Right renal pelvis (tissue), 4 donors: ENCODE data around the gene MORN1. TPM values are rescaled to one million over a fixed set of nuclear protein-coding genes. Genes with fewer than 3 reads are reported as not detected.

Experiments
- DNase-seq, 4 donors: peaks; one replicate each; pipeline ENCODE4 v3.0.0-alpha.2; 2013; ENCODE audit warnings: low read depth in 4 of 4, low spot score in 3 of 4, missing footprints in 1 of 4
- polyA plus RNA-seq, 4 donors: library from polyadenylated mRNA; unstranded; fragments of 120-200 nt; gene quantifications; one replicate each; pipeline ENCODE4 v1.2.1, GENCODE V29; 2013; ENCODE audit not compliant: insufficient read length in 4 of 4

Gene MORN1
- polyA plus RNA-seq, 4 donors = 10.0 to 15.6 (median 11.5) TPM

DNA sequence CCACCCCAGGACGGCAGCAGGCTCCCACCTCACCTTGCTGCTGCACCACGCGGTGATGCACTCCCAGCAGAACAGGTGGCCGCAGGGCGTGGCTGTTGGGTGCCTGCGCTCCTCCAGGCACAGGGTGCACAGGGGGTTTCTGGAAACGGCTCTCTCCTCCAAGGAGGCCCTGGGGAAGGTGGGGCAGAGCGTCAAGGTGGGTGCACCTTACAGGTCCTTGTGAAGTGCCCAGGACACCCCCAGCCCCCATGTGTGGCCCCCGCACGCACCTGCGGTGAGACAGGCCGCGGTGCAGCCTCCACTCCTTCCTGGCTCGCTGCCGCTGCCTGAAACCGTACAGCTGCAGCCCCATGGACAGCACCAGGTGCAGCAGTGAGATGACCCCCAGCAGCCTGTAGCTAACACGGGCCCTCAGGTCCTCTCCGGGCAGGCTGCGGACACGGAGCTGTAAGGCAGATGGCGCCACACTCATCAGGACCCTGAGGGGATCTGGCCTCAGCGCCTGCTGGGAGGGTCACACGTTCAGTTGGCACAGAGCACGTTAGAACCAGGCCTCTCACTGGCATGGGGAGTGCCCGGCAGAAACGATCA is 15.2 kb upstream of the MORN1 start:
- DNase-seq = no peak

DNA sequence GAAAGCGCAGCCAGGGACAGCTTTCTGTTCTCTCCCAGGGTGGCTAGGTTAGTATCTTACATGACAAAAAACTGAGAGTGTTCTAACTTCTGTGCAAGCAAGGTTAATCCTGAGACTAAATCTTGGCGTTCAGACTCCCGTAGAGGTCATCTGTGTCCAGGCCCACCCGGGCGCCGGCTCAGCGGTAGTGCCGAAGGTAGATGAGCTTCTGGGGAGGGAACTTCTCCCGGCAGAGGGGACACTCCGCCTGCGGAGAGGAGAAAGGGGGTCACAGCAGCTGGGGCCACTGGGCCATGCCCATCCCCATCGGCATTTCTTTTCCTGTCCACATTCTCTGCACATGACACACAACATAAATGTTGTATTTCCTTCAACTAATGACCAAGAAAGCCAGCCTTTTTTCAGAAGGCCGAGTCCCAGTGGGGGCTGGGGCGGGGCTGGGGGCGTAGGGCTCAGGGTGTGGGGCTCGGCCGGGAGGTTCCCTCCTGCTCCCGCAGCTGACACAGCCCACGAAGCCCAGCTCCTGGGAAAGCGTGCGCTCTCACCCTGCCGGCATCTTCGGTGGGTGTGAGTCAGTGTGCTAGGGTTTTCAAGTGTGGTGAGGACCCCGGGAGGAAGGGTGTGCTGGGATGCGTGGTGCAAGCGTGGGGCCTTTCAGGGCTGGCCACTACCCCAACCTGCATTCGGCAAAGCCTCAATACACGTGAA is 14.4 kb upstream of the MORN1 start:
- no peak for DNase-seq

DNA sequence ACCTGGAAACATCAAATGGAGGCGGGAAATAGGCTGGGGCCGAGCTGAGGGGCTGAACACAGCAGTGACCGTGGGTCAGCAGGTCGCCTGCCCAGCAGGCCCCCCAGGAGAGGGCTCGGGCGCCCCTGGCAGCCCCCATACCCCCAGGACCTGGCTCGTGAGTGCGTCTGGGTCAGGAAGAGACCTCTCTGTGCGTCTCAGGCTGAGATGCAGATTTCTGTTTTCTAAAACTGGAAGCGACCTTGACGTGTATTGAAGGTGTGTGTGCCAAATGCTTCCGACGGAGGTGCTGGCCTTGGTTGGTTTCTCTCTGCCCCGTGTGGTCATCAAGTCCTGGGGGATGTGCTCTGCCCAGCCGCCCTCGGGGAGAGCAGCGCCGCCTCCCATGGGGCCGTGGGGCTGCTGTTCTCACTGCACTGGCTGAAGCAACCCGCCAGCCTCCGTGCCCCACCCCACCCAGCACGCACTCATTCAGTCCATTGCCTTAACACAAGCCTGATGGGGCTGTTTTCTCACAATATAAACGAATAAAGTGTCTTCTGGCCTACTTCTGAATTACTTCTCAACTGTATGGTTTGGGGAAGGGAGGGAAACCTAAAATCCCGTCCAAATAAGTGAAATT is 13.6 kb upstream of the MORN1 start:
- DNase-seq = no peak

DNA sequence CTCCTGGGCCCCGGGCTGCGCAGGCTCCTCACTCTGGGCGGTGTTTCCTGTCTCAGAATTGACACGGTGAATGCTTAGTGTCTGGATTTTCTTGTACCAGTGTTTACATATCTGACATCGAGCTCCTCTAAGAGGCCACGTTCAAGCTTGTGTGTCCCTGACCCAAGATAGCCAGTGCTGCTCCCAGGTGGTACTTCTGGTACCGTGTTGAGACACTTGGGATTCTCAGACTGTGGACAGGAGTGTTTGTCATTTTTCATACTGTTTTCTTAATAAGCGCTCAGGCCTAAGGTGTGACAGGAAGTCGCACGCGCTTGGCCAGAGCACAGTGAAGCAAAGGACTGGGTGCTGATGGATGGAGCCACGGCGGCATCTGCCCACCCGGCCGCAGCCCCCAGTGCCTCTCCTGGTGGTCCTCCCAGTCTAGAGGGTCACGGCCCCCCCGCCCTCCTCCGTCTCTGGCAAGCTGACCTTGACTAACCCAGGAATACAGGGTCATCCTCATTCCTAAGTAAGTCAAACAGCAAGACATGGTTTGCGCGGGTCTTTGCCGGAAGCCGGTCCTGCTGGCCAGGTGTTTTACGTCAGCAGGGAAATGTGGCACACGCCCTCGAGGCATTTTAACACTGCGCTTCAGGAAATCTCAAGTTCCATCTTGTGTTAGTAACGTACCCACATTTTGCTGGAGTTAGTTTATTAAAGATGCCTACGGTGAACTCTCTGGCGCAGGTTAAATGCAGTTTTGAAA is 13.0 kb upstream of the MORN1 start:
- no peak for DNase-seq

DNA sequence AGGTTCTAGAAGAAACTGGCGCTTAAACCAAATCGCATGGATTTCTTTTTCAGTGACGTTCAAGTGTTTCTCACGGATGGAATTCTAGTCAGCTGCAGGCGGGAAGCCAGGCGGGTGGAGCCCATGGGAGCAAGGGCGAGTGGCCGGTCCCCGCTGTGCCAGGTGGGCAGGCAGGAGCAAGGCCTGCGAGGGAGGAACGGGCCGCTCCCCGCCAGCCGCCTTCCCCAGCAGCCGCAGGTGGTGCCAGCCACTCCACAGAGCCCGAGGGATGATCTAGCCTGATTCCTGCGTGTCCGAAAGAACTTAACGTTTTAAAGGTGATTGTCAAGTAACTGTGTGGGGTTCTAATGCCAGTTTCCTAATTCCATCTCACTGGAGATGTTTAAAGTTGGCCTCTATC is 11.9 kb upstream of the MORN1 start:
- DNase-seq = no peak

DNA sequence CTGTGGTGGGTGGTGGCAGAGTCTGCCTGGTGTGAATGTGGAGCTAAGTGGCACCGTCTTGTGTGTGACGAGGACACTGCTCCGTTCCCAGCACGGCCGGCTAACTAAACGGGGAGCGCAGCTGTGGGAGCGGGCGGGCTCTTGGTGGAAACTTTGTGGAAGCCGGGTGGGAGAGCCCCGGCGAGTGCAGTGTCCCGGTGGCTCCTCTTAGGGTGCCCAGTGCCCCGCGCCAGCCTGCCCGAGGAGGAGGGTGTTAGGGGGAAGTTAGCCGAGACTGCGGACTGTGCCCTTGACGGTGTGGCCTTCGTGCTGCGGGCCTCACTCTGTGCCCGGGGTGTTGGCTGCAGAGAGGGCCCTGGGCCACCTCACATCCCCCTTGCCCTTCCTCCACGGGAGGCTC is 11.1 kb upstream of the MORN1 start:
- DNase-seq = no peak

DNA sequence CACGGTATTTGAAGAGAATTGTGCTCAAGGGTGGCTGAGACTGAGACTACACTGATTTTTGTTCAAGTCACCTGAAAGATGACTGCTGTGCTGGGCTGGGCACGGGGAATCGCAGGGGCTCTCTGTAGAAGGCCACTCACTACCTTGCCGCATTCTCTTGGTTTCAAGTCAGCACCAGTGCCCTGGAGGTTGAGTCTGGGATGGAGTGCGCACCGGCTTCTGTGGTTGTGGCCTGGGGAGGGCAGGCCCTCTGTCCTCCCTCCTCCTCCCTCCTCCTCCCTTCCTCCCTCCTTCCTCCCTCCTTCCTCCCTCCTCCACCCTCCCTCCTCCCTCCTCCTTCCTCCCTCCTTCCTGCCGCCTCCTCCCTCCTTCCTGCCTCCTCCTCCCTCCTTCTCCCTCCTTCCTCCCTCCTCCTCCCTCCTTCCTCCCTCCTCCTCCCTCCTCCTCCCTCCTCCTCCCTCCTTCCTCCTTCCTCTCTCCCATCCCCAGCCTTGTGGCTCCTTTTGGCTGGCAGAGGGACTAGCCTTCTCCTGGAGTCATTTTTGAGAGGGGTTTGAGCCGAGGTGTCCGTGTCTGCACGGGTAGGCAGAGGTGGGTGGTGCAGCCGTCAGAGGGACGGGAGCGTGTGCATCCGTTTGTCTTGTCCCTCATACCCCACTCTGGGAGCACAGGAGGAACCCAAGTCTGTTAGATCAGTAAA is 9.7 kb upstream of the MORN1 start:
- no peak for DNase-seq

DNA sequence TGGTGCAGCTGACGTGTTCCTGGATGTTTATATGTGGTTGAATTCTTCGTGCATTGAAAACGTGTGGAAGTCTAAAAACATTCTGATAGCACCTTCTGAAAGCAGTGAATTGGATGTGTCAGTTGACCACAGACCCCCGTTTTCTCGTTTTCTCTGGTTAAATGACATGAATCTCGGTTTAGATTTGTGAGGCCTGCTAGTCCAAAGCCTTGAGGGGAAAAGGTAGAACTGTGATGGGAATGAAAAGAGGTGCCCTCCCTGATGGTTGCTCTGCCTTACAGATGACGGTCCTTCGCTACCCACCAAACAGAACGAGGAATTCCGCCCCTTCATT is 9.2 kb upstream of the MORN1 start:
- no peak for DNase-seq

DNA sequence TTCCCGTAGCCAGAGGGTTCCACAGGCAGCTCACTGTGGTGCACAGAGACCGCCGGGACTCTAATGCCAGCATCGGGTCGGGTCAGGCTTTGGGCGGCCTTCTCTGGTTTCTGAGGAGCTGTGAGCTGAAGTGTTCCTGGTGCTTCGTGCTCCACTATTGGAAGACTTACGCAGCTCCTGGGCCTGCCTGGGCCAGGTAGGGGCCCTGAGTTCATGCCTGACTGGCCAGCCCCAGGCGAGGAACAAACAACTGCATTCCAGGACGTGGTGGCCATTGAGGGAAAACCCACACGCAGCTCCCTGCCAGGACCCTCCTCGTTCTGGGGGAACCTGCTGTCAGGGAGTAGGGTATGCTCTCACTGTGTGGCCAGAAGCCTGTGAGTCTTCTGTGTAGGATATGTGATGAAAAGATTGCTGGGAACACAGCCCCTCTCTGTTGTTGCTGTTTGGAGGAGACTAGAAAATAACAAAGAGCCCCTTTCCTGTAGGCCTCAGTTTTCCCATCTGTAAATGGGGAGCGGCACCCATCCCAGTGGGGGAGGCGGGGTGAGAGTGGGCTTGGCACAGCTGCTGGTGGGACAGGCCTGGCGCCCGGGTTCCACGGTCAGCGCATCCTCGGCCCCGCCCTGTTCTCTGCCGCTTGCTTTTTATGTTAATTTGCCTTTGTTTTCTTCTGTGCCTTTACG is 8.7 kb upstream of the MORN1 start:
- no peak for DNase-seq

DNA sequence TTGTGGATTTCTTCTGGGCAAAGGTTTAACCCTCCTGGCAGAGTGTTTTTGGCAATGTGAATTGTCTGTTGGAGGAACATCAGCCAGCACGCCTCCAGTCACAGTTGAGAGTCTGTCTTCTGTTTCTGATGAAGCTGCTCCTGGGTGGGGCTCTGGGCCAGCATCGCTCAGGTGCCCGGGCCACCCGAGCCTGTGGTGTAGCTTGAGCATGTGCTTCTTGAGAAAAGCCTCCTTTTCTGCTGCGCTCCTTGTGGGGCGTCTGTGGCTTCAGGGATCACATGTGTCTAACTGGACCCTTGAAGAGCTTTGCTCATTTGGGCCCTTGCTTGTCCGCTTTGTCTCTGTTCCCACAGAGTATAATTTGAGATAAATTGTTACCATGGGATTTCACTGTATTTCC is 7.5 kb upstream of the MORN1 start:
- DNase-seq = no peak

DNA sequence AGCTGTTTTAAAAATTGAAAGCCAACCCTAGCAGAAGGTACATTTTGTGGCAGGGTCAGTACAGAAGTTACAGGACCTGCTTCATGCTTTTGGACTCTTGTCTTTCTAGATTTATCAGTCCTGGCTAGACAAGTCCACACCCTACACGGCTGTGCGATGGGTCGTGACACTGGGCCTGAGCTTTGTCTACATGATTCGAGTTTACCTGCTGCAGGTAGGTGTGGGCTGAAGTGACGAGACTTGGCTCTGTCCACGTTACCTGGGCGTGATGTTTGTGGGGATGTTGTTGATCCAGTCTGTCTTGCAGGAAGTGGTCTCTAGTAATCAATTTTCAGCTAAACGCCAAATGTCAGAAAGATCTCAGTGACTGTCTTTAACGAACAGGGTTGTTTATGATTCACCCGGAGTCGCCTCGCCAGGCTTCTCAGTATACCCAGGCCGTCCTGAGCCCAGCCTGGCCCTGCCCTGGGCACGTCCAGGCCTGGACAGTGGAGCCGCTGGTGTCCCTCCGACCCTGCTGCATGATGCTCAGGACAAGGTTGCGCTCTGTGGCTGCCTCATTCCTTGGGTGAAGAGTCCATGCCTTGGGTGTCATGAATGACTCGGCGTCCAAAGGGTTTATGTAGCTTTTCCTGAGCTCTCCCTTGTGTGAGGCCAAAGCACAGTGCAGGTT is 5.8 kb upstream of the MORN1 start:
- no peak for DNase-seq

DNA sequence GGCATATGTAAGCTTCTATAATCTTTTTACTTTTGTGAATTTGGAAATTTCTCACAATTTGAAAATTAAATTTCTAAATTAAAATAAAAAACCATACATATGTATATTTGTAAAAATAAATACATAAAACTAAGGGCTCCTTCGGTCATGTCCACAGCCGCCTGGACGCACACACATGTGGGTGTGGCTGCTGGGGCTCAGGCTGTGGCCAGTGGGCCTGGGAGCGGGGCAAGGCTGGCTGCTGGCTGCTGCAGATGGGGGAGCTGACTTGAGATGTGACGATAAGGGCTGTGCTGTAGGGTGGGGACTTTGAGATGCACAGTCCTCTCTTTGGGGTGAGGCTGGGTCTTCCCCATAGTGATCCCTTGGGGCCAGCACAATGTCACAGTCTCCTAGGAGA is 5.1 kb upstream of the MORN1 start:
- DNase-seq = no peak

DNA sequence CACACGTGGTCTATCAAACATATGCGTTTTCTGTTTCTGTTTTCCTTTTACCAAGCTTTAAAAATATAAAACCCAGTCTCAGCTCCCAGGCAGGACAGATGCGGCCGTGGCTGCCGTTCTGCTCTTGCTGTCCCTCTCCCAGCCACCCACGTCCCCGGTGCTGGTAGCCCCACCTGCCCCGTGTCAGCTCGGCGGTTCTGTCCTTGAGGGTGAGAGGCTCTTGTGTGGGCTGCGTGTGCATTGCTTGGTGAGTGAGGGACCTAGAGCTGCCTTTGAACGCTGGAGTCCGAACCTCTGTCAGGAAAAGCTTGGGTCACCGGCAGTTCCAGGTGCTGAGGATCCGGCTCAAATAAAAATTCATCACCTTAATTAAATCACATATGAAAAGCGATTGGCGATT is 4.7 kb upstream of the MORN1 start:
- no peak for DNase-seq

DNA sequence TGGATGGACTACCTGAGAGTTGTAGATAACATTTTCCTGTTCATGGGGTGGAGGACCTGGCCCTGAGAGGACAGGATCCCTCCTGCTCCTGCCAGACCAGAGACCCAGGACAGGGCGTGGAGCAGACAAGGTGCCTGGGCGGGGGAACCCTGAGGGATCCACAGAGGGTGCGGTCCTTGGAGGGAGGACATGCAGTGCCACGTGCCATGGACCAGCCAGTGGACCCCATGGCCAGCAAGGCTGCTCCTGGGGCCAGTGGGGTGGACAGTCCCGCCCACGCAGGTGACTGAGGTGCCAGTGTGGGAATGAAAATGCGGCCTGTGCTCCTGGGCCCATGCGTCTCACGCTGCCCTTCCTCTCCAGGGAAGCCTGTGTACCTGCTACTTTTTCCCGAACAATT is 3.9 kb upstream of the MORN1 start:
- DNase-seq = no peak

DNA sequence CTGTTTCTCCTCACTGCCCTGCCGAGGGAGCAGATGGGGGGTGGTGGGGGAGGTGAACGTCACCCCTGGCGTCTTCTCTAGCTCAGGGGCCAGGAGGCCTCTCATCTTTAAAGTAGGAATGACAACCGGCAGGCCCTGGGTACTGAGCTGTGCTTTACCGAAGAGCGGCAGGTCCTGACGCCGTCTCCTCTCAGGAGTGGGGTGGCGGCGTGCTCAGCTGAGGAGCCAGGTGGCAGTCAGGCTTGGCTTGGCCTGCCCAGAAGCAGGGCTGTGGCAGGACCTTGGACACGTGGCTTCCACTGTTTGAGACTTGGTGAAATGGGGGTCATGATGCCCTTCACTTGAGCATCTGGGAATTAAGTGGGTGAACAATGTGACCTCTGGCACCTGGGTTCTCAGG is 3.4 kb upstream of the MORN1 start:
- no peak for DNase-seq

DNA sequence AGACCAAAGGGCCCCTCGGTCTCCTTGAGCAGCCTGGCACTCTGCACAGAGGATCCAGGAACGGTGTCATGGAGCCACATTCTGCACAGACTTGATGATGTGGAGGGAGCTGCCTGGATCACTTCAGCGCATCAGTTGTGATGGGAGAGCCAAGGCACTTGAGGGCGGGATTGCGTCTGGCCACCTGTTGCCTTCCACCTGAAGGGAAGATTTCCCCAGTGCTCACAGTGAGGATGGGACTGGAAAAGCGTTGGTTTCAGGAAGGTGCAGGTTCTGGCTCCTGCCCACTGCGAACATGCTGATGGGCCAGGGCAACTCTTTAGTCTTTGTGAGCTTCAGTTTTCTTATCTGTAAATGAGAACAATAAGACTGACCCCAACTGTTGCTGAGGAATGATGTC is 2.9 kb upstream of the MORN1 start:
- DNase-seq = no peak

DNA sequence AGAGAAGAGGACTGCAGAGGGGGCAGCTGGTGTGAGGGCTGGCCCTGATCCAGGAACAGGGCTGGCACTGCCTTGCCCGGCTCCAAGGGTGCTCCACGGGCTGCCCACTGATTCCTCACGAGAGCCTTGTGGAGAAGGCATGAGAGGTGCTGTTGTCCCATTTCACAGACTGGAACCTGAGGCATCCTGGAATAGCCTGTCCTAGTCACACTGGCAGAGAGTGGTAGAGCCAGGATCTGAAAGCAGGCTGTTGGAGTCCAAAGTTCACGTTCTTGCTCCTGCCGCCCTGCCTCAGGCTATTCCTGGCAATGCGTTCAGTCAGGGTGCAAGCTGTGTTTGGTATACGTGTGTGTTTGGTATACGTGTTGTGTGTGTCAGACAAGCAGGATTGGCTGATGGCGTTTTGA is 2.1 kb upstream of the MORN1 start:
- DNase-seq = no peak

DNA sequence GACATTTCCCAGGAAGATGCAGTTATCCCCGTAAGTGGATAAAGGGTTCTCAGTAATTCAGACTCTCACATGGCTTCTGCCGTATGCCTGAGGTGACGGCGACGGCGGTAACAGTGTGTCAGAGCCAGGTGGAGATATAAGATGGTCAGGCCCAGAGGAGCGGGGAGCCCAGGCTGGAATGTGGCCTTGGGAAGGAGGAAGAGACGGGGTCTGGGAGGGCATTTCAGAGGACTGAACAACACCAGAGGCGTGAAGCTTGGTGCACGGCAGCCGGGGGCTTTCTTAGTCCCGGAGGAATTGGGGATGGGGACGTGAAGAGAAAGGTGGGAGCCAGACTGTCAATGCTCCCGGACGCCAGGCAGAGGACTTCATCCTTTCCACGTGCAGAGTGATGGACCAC is 1.3 kb upstream of the MORN1 start:
- DNase-seq = no peak

DNA sequence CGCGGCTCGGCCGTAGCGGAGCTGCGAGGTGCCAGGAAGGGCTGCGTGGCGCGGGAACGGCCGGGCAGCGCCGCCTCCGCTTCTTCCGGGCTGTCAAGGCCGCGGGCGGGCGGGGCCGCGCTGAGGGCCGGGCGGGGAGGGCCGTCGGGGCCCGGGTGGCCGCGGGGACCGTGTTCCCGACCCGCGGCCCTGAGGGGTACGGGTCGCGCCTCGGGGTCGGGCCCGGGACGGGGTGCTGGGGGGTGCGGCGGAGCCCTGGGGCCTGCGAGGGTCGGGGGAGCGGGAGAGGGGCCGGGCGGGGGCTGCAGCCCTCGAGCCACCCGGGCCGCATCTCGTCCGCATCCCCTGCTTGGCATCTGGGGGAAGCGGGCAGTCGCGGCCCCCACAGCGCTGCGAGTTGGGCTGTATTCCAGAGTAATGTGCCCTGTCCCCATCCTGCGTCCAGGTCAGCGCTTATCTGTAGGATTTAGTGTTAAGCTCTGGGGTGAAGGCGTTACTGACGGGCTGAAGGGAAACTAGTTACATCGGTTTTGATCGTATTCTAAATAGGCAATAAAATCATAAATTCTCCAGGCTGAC is 666 bp upstream of the MORN1 start:
- DNase-seq = no peak

DNA sequence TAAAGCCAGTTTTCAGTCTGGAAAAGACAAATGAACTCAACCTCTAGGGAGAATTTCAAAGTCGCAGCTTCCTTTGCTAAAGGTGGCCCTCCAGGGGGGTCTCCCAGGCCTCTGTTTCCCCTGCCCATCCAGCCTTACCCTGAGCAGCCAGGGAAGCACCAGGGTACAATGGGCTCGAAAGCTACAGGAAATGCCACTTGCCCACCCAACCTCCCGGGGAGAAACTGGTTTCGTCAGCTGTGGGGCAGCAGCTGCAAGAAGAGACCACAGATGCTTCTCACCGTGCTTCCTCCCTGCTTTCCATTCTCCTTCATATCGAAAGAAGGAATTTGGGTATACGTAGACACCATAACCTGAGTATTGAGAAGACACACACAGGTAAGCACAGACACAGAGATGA is 1.7 kb downstream of the MORN1 start:
- no peak for DNase-seq
